Ovary (tissue), 3 donors: ENCODE measurements around the gene FMO4.

Source experiments
- EP300 ChIP-seq: sonication (generic); formaldehyde crosslinking; IDR thresholded peaks from one replicate; pipeline ENCODE4 v1.6.1; 2017; ENCODE audit warnings: antibody characterized with exemption
- POLR2A ChIP-seq: fragments of 450-650 bp; IDR thresholded peaks from one replicate; pipeline ENCODE4 v1.6.1; 2017; ENCODE audit warnings: antibody characterized with exemption, mild to moderate bottlenecking, moderate library complexity
- TF ChIP-seq, protein P1 (sequence below), 3 donors: fragments of 450-650 bp in 2 of 3; fragments of 200-600 bp in 1 of 3; IDR thresholded peaks; one replicate each; pipeline versions ENCODE4 v1.5.1 to v1.8.0; 2016 to 2022; ENCODE audit warnings: antibody characterized with exemption in 3 of 3, mild to moderate bottlenecking in 1 of 3
- donor health status: DM: no; HTN: no; CAD: no.

DNA sequence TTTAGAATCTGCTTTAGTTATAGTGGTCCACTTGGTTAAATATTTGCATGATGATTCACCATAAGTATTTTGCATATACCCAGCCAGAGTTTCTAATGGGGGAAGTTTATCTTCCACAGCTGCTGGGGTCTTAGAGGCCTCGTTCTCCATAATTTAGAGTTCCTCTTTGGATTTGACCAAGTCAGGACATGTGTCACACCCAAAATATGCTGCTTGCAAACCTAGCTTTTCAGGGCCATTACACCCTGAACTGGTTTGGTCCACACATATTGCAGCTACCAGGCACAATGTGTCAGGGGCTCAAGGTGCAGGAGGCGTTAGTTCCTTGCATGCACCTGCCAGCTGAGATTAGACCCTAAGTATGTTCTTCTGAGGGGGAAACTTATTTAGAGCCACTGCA lies 17.1 kb upstream of the FMO4 start:
- TF ChIP-seq, protein P1, sequence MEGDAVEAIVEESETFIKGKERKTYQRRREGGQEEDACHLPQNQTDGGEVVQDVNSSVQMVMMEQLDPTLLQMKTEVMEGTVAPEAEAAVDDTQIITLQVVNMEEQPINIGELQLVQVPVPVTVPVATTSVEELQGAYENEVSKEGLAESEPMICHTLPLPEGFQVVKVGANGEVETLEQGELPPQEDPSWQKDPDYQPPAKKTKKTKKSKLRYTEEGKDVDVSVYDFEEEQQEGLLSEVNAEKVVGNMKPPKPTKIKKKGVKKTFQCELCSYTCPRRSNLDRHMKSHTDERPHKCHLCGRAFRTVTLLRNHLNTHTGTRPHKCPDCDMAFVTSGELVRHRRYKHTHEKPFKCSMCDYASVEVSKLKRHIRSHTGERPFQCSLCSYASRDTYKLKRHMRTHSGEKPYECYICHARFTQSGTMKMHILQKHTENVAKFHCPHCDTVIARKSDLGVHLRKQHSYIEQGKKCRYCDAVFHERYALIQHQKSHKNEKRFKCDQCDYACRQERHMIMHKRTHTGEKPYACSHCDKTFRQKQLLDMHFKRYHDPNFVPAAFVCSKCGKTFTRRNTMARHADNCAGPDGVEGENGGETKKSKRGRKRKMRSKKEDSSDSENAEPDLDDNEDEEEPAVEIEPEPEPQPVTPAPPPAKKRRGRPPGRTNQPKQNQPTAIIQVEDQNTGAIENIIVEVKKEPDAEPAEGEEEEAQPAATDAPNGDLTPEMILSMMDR (IDR thresholded peaks at IDR 0.05) = no peak
- no peak for TF ChIP-seq POLR2A
- TF ChIP-seq EP300 = no peak
